ENCODE measurements around the gene TGFB1. TPM values are rescaled to one million over a fixed set of nuclear protein-coding genes. Genes with fewer than 3 reads are reported as not detected.
"Not testable (repeated sequence)": the region's sequence is repeated elsewhere in the genome, so short reads cannot be mapped to it uniquely, and the experiment has no call there.

Gene TGFB1
- total and polyA plus RNA-seq, 7 donors, result 6.5 to 27.1 (median 17.4) TPM

DNA sequence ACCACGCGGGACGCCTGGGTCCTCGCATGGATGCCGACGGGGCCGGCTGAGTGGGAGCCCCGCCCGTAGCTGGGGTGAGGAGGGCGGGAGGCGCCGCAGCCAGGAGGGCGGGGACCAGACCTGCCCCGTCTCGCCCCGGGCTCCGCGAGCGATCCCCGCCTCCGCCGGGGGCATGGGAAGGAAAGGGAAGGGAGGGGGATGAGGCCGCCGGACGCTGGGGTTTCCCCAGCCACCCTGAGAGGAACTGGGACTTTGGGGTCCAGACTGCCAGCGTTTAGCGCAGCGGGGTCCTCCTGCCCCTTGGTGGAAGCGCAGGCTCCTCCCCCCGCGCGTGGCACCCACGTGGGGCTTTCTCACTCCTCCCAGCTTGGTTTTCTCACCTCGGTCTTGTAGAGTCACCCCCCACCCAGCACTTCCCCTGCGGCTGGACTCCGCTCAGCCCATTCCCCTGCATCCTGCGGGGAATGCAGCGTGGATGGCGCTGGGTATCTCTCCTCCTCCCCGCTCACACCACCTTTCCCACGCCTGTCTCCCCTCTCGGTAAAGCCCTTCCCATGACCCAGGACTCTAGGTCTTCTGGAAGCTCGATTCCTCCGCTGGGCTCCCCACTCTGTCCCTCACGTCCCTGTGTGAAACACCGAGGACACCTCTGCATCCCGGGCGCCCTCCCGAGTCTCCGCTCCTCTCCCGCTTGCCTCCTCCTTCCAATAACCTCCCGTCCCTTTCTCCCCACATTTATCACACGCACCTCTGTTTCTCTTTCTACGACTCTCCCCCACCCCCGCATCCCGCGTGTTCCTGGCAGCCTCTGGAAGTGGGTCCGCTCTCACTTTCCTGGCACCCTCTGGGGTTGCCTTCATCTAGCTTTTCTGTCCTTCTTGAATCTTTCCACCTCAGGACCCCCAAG lies 2.1 kb downstream of the TGFB1 start:
- Histone ChIP-seq H3K4me3 (peak overlapping the region; percentile 74 to 85 (median 77)), H3K4me1 (peaks cover 0 to 34% (median 24%) of the 10 kb centered on the region in 4 donors), H3K27me3 (no peaks in the 10 kb centered on the region), H3K27ac (peak overlapping the region; percentile 87 to 95 (median 94)), H3K9me3 (no peaks in the 10 kb centered on the region), H3K36me3 (peaks cover 0 to 17% (median 8%) of the 10 kb centered on the region in 4 donors)
- WGBS, 2 donors, result 0 to 1% methylated on average over 58 of the region's 58 CpGs
- DNase-seq, result peak; percentile 82
- no peak for TF ChIP-seq POLR2A (IDR thresholded peaks at IDR 0.05)
- TF ChIP-seq POLR2AphosphoS5 (IDR thresholded peaks at IDR 0.05), result peak in 2 of 4 donors; percentile 60 to 65
- TF ChIP-seq, protein P1, sequence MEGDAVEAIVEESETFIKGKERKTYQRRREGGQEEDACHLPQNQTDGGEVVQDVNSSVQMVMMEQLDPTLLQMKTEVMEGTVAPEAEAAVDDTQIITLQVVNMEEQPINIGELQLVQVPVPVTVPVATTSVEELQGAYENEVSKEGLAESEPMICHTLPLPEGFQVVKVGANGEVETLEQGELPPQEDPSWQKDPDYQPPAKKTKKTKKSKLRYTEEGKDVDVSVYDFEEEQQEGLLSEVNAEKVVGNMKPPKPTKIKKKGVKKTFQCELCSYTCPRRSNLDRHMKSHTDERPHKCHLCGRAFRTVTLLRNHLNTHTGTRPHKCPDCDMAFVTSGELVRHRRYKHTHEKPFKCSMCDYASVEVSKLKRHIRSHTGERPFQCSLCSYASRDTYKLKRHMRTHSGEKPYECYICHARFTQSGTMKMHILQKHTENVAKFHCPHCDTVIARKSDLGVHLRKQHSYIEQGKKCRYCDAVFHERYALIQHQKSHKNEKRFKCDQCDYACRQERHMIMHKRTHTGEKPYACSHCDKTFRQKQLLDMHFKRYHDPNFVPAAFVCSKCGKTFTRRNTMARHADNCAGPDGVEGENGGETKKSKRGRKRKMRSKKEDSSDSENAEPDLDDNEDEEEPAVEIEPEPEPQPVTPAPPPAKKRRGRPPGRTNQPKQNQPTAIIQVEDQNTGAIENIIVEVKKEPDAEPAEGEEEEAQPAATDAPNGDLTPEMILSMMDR (IDR thresholded peaks at IDR 0.05), result no peak
- no peak for TF ChIP-seq EP300 (IDR thresholded peaks at IDR 0.05)
- intact Hi-C loops (cut with DNase I), result loop anchor here (2.0 to 5.0 kb wide), 4 partner anchors 27 to 89 kb away; partner anchors contain the start of genes BCKDHA, CCDC97, EXOSC5 and HNRNPUL1

DNA sequence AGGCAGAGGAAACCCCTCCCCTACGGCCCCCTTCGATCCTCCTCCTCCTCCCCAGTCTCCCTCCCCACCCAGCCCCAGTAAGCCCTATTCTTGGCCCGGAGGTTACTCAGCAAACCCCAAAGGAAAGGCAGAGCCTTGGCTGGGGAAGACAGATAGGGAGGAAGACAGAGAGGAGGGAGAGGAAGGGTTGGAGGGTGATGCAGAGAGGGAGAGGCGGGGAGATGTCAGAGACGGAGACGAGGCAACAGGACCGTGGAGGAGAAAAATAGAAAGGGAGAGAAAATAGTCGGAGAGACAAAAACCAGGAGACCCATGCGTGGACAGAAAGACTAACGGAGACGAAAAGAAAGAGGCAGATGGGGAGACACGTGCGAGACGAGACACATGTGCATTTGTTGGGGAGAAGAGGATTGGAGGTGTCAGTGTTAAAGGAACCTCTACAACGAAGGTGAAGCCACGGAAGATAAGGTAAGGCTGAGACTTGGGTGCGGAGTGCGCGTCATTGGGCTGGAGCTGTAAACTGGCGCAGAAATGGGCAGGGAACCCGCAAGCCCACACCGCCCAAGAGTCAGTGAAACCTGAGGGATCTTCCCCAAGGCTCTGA lies 2.9 kb downstream of the TGFB1 start:
- Histone ChIP-seq H3K4me1 (peaks cover 0 to 34% (median 24%) of the 10 kb centered on the region in 4 donors), H3K9me3 (no peaks in the 10 kb centered on the region), H3K36me3 (peaks cover 0 to 24% (median 8%) of the 10 kb centered on the region in 4 donors), H3K27ac (peak overlapping the region; percentile 87 to 95 (median 94)), H3K4me3 (peak overlapping the region; percentile 74 to 85 (median 77)), H3K27me3 (no peaks in the 10 kb centered on the region)
- WGBS, 2 donors, result 2 to 3% methylated on average over 22 of the region's 22 CpGs
- intact Hi-C loops (cut with DNase I), result loop anchor here (5.0 kb wide), 2 partner anchors 39 to 89 kb away; partner anchors contain the start of genes CCDC97 and HNRNPUL1
- TF ChIP-seq, protein P1 (IDR thresholded peaks at IDR 0.05), result no peak
- TF ChIP-seq POLR2A (IDR thresholded peaks at IDR 0.05), result no peak
- no peak for TF ChIP-seq POLR2AphosphoS5 (IDR thresholded peaks at IDR 0.05)
- TF ChIP-seq EP300 (IDR thresholded peaks at IDR 0.05), result no peak
- no peak for DNase-seq

DNA sequence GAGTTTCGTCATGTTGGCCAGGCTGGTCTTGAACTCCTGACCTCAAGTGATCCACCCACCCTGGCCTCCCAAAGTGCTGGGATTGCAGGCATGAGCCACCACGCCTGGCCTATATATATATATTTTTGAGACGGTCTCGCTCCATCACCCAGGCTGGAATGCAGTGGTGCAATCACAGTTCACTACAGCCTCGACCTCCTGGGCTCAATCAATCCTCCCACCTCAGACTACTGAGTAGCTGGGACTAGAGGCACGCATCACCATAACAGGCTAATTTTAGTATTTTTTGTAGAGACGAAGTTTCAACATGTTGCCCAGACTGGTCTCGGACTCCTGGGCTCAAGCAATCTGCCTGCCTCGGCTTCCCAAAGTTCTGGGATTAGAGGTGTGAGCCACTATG lies 6.8 kb downstream of the TGFB1 start:
- H3K4me3 ChIP-seq; DNase-seq; intact Hi-C loops (cut with DNase I); H3K9me3 ChIP-seq; H3K27me3 ChIP-seq; H3K27ac ChIP-seq: not testable (repeated sequence)
- H3K36me3 ChIP-seq, result peaks cover 4 to 62% (median 24%) of the 10 kb centered on the region in 4 donors
- 89 to 95% methylated on average over 9 of the region's 9 CpGs for WGBS, 2 donors
- H3K4me1 ChIP-seq, result peaks cover 0 to 18% (median 12%) of the 10 kb centered on the region in 4 donors

DNA sequence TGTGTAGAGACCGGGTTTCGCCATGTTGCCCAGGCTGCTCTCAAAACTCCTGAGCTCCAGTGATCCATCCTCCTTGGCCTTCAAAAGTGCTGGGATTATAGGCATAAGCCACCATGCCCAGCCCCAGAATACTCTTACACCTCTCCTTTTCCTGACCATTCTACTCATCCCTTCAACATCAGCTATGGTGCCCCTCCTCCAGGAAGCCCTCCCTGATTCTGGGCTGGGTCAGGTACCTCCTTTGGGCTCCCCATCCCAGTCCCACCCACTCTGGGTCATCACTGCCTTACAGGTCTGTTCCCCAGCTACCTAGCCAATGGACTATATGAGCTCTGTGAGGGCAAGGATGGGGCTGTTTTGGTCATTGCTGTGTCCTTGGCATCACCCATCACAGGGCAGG lies 9.6 kb downstream of the TGFB1 start:
- Histone ChIP-seq H3K4me3 (no peak overlapping the region), H3K27ac (no peak overlapping the region), H3K4me1 (no peaks in the 10 kb centered on the region), H3K9me3 (no peaks in the 10 kb centered on the region), H3K27me3 (no peaks in the 10 kb centered on the region), H3K36me3 (peaks cover 4 to 85% (median 27%) of the 10 kb centered on the region in 4 donors)
- 97 to 100% methylated on average over 2 of the region's 2 CpGs for WGBS, 2 donors
- no peak for TF ChIP-seq POLR2A (IDR thresholded peaks at IDR 0.05)
- no peak for TF ChIP-seq EP300 (IDR thresholded peaks at IDR 0.05)
- TF ChIP-seq, protein P1 (IDR thresholded peaks at IDR 0.05), result no peak
- TF ChIP-seq POLR2AphosphoS5 (IDR thresholded peaks at IDR 0.05), result no peak
- DNase-seq, result no peak
- intact Hi-C loops (cut with DNase I), result no loop called here
